NCI-H1048 (cell line): ENCODE measurements around the gene CENPC.
A peak's percentile ranks its signal among the peaks of the same experiment; 100 is the strongest.
"Not testable (repeated sequence)": the region's sequence is repeated elsewhere in the genome, so short reads cannot be mapped to it uniquely, and the experiment has no call there.

Experiments
- DNase-seq: peaks from one replicate; lab custom pipeline; 2025; lab: John Stamatoyannopoulos, UW

Gene CENPC

GRCh38 chr4:67545199-67546003, at the start of gene CENPC:
Gene CENPC, minus strand, starts transcription at chr4:67545503. Its CDS starts 148 bp downstream, at chr4:67545355.
- peak; percentile 94 for DNase-seq

- DNase-seq: no peak
Measured at GRCh38 chr4:67593741-67594175, 48.5 kb upstream of the CENPC start.

GRCh38 chr4:67587156-67587555, 41.9 kb upstream of the CENPC start:
- DNase-seq: no peak

GRCh38 chr4:67584496-67584895, 39.2 kb upstream of the CENPC start:
- DNase-seq: no peak

- no peak for DNase-seq
Measured at GRCh38 chr4:67581913-67582312, 36.6 kb upstream of the CENPC start.

- DNase-seq: no peak
Measured at GRCh38 chr4:67581208-67581857, 36.0 kb upstream of the CENPC start.

GRCh38 chr4:67580577-67580976, 35.3 kb upstream of the CENPC start:
- DNase-seq: no peak

- no peak for DNase-seq
Measured at GRCh38 chr4:67576538-67576937, 31.2 kb upstream of the CENPC start.

GRCh38 chr4:67576059-67576466, 30.8 kb upstream of the CENPC start:
- DNase-seq: no peak

- DNase-seq: no peak
Measured at GRCh38 chr4:67575232-67576058, 30.1 kb upstream of the CENPC start.

GRCh38 chr4:67573193-67573592, 27.9 kb upstream of the CENPC start:
- DNase-seq: no peak

GRCh38 chr4:67571975-67572374, 26.7 kb upstream of the CENPC start:
- no peak for DNase-seq

- DNase-seq: no peak
Measured at GRCh38 chr4:67570537-67570936, 25.2 kb upstream of the CENPC start.

- DNase-seq: no peak
Measured at GRCh38 chr4:67568820-67569219, 23.5 kb upstream of the CENPC start.

- DNase-seq: no peak
Measured at GRCh38 chr4:67566335-67566734, 21.0 kb upstream of the CENPC start.

- no peak for DNase-seq
Measured at GRCh38 chr4:67565284-67565683, 20.0 kb upstream of the CENPC start.

GRCh38 chr4:67558493-67558892, 13.2 kb upstream of the CENPC start, which contains the start of gene STAP1:
Gene STAP1, plus strand, starts transcription at chr4:67558727. Its CDS starts 83 bp downstream, at chr4:67558810.
- DNase-seq: no peak

GRCh38 chr4:67556436-67556835, 11.1 kb upstream of the CENPC start:
- no peak for DNase-seq

GRCh38 chr4:67555447-67555846, 10.1 kb upstream of the CENPC start:
- no peak for DNase-seq

- no peak for DNase-seq
Measured at GRCh38 chr4:67554096-67554495, 8.8 kb upstream of the CENPC start.

- not testable (repeated sequence) for DNase-seq
Measured at GRCh38 chr4:67552146-67552792, 7.0 kb upstream of the CENPC start.

- DNase-seq: no peak
Measured at GRCh38 chr4:67550857-67551256, 5.6 kb upstream of the CENPC start.
